Activated CD4-positive, CD25-positive, alpha-beta regulatory T cell treated with anti-CD3 and anti-CD28 coated beads, Interleukin-2, amount 50 U/mL, for 72 hours (primary cell): Measurements from ENCODE around the gene PURA.
"Not testable (repeated sequence)": the region's sequence is repeated elsewhere in the genome, so short reads cannot be mapped to it uniquely, and the experiment has no call there.

Experiments used
- DNase-seq: peaks from one replicate; pipeline ENCODE4 v3.0.0; 2021

PURA gene

DNA sequence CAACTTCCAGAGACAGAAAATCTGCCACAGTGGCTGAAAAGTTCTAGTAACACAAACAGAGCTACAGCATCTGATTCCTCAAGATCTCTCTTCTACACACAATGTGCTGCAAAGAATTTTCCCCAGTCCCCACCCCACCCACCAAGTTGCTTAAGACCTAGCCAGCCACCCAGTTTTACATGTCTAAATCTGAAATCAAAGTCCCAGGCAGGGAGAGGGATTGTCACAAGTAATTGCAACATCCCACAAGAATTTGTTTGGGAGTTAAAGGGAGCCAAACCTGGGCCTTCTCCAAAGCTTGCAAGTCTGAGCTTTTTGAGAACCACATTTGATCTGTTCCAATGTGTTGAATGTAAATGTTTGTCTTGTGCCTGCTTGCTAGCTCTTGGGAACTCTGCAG is 27.3 kb downstream of the PURA start:
- no peak for DNase-seq

GRCh38 chr5:140142246-140142645 is 28.3 kb downstream of the PURA start:
- no peak for DNase-seq

GRCh38 chr5:140142856-140143255 is 28.9 kb downstream of the PURA start:
- DNase-seq = no peak

DNA sequence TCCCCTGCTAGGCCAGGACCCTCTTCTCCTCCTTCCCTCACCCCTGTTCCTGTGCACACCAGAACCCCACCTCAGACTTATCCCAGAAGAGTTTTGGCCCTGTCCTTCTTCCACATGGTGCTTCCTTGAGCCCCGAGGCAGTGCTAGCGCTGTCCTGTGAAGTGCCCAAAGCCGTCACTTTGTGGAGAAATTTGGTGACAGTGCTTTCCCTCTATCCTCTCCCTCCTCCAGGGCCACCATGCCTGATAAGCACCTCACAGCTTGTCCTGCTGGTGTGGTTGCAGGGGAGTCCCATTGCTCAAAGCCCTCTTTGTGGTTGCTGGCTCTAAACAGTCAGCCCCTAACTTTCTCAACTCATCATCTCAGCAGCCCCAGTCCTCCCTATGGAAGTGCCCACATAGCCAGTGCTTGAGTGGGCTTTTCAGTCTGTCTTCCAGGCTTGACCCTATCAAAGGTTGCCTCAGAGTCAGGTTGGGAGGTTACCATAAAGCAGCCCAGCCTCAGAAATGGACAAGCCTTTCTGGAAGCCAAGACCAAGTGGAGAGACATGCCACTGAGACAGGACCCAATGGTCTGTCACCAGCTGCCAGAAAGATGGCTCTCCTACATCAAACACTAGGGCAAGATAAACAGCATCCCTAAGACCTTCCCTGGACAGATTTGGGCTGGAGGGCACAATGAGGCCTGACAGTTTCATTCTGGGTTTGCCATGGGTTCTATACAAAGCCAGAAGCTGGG is 29.8 kb downstream of the PURA start:
- no peak for DNase-seq

DNA sequence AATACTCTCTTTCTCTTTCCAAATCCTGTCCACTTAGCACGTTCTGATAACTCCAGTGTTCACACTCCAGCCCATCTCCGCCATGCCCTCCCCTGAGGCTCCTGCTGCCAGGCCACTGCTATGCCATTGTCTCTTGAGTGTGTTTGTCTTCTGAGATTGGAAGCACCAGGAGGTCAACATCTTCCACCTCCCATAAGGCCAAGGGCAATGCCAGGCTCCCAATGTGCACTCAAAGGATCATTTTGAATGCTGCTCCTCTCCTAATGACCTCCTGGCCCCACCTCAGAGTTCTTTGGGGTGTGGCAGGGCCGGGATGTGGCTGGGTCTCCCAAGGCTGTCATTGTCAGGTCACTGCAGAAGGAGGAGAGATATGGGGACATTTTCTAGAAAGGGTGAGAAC is 31.3 kb downstream of the PURA start:
- DNase-seq = no peak

- DNase-seq = peak; percentile 55
These were observed 32.1 kb downstream of the PURA start for GRCh38 chr5:140145818-140146522.

GRCh38 chr5:140146523-140146842 is 32.6 kb downstream of the PURA start:
- DNase-seq = no peak

- DNase-seq = no peak
These were observed 33.6 kb downstream of the PURA start for GRCh38 chr5:140147460-140147859.

GRCh38 chr5:140148508-140148907 is 34.6 kb downstream of the PURA start:
- DNase-seq = no peak

DNA sequence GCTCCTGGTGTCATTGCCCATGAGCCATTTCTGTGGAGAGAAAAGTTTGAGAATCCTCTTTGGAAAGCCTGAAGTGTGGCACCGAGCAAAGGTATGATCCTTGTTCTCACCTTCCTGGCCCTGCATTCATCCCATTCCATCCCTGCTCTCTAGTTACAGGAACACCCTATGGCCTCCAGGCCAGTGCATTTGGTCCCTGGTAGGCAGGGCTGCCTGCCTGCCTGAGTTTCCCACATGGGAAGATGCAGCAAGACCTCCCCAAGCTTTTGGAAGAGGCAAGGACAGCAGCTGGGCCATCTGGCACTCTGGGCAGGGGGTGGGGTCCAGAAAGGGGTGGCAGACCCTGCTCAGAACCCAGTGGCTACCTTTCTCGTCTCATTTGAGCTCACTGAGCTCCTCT is 36.3 kb downstream of the PURA start:
- no peak for DNase-seq

DNA sequence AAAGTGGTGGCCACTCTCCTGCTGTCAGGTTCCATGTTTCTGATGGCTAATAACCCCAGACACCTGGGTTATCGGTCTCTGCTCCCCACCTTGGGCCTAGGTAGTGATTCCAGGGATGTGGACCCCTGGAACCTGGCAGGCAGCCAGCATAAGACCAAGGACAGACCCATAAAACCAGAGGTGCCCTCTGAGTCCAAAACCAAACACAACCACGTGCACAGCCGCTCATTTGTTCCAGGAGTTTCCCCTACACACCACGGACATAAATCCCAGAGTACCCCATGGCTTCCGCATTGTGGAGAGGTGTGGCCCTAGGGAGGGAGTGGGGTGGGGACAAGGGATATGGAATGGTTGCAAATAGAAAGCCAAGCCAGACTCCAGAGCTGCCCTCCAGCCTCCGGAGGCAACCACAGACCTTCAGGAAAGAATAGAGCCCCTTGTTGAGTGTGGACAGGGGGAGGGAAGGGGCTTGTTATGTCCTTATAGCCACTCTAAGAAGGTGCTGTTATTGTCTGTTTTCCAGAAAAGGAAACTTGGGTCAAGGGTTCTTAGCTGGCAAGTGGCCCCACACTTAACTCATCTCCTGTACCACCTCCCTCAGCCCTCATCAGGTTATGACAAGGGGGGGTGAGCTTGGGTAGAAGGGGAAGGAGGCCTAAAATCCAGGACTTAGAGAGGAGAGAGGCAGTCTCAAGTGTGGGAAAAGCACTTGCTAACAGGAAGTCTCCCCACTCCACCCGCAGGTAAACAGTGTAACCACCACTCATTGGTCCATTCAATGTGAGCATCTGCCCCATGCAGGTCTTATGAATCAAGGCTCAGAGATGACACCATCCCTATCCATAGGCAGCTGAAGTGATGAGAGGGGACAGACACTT is 37.5 kb downstream of the PURA start:
- DNase-seq = no peak

- DNase-seq = no peak
These were observed 38.4 kb downstream of the PURA start for GRCh38 chr5:140152022-140152999.

GRCh38 chr5:140153255-140153654 is 39.3 kb downstream of the PURA start:
- DNase-seq = no peak

- DNase-seq = no peak
These were observed 40.0 kb downstream of the PURA start for GRCh38 chr5:140153905-140154304.

- not testable (repeated sequence) for DNase-seq
These were observed 40.9 kb downstream of the PURA start for GRCh38 chr5:140154710-140155381.

GRCh38 chr5:140157032-140157781 is 43.3 kb downstream of the PURA start:
- peak; percentile 86 for DNase-seq

GRCh38 chr5:140159014-140159927 is 45.4 kb downstream of the PURA start:
- DNase-seq = no peak

DNA sequence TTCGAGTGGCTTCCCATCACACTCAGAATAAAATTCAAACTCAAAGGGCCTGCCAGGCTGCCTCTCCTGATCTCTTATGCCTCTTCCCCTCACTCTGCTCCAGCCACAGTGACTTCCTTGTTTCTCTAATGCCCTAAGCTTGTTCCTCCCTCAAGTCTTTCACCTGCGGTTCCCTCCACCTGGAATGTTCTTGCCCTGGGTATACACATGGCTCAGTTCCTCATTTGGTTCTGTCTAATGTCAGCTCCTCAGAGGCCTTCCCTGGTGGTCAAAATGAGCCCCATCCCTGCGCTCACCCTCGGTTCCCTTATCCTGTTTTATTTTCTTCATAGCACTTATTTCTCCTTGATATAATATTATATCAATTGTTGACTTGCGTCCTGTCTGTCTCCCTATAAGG is 48.4 kb downstream of the PURA start:
- no peak for DNase-seq

DNA sequence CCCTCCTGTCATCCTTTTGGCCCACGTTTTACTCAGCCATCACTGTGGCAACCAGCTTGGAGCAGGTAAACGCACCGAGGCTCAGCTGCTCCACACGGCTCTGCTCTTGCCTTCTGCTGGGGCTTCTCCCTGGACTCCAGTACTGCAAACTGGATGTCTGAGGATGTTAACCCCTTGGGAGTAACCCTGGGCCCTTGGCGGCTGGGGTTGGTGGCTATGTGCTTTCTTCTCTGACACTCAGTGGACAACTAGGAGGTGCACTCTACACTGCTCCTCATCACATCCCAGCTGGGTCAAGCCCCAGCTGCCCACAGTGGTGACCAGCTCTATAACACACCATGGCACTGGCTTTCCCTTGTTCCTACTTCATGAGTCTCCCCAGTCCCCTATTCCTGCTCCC is 48.9 kb downstream of the PURA start:
- no peak for DNase-seq
